Measurements from ENCODE around the gene NENF.

The NENF gene

DNA sequence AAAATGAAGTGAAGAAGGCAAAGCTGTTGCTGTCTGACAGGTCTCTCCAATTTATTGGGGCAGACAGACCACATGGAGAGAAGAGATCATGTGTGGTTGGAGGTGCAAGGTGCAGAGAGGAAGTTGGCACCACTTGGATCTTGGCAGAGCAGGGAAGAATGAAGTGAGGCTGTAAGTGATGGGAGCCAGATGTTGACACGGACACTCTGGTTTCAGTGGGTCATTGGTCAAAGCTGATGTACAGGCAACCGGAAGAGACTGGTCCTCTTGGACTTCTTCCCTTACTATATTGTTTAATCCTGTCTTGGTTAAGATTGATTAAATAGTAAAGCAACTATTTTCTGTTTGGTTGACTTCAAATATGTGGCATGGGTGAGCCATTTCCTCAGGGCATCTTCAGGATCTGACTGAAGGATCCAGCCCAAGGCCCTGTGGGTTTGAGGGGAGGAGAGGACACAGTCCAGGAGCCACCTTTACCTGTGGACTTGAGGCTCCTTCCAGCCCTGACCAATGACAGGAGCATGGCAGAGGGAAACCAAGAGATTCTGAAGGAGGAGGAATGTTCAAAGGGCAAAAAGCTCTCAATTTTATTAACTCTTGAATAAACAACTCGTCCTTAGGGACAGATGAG is 49.4 kb downstream of the NENF start:
- DNase-seq (ENCODE audit: low read depth) = no peak

DNA sequence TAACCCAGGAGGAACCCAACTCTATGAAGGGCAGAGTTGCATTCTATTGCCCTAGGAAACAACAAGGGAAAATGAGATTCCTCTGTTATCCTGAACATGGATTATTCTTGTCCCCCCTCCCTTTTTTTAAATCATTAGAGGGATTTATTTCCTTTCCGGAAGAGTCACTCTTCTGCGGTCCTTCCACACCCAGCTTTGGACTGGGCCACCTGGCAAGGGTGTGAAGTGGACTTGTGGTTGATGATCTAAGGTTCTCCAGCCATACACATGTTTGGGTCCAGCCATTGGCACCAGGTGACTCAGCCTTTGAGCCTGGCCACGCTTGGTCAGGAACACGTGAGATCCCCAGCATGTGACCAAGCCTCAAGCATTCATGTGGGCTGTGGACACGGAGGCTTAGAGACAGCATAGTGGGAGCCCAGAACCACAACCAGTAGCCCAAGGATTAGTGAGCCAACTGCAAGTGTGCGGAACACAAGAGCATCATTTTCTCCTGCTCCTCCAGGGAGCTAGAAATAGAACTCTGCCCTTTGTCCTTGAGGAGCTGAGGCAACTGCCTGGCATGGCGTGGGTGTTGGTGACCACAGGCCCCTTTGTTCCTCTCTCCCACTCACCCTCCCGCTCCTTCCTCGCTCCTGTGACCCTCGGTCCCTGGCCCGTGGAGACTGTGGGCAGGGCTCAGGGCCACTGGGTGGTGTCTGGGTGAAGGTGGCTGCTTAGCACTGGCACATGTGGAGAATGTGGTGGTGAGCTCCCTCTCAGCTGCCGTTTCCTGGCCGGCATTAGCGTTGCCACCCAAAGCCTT is 50.1 kb downstream of the NENF start:
- DNase-seq (ENCODE audit: low read depth) = no peak

DNA sequence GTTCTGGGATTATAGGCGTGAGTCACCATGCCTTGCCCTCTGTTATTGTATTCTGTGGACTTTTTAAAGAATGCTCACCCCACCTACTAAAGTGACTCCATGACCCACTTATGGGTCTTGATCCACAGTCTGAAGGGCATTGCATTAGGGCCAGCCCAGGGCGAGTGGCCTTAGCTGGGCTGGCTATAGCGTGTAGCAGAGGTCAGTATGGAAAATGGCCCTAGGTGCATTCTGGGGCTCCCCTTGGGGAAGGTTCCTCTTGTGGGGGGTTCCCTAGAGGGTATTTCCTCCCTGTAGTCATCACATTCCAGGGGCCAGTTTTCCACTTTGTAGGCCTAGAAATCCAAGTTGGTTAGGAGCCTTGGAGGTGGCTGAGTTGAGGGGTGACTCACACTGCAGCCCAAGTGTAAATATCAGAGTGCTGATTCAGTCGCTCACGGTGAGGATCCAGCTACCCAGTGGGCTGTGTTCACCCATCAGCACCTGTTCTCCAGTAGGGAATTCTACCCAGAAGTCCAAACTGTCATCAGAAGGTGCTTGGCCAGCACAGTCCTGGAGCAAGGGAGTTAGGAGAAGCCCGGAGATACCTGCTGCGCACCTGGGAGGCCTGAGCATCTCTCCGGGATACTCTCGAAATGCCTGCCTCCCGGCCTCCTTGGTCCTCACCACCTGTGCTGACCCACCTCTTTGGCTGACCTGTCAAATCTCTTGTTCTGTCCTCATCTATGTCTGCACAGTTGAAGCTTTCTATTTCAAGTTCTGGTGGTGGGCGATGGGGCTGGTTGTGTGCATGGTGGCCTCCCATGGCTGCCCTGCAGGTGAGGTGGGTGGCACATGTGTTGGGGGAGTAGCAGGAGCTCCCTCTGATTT is 52.2 kb downstream of the NENF start:
- DNase-seq (ENCODE audit: low read depth) = no peak

DNA sequence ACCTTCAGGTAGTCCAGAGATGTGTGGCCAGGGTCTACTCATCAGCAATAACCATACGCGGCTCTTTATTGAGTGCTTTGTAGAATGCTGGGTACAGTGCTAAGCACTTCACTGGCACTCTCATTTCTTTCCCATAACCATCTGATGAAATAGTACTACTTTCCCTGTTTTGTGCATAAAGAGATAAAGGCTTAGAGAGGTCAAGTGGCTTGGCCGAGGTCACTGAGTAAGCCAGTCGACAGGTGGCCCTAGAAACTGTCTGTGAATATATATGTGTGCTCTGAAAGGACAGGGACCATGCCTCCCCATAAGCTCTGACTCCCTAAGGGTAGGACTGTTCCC is 52.8 kb downstream of the NENF start:
- DNase-seq (ENCODE audit: low read depth) = no peak

DNA sequence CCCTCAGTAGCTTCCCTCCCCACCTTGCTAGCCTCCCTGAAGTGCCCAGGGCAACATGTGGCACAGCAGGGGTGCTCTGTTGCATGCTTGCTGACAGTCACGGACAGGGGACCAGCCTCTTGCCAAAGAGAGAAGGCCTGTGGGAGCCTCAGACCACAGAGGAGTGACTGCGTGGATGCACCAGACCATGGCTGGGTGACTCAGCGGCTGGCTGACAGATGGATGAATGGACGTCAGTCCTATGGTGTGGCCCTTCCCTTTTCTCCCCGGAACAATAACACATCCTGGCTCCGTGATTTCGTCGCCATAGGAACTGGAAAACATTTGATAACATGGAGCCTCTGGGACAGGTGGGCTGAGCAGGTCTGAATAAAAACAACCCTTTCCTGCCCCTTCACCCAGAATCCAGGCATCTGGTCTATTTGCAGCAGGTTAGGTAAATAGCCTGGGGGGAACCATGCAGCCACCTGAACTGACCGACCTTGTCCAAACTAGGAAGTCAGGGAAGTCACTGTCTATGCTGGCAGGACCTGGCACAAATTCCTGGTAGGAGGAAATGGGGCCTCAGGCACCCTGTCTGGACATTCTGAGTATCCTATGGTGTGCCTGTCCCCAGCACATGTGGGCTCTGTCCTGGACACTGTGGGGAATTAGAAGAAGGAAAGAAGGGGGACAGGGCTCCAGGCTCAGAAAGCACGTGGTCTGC is 53.3 kb downstream of the NENF start:
- DNase-seq (ENCODE audit: low read depth) = no peak

DNA sequence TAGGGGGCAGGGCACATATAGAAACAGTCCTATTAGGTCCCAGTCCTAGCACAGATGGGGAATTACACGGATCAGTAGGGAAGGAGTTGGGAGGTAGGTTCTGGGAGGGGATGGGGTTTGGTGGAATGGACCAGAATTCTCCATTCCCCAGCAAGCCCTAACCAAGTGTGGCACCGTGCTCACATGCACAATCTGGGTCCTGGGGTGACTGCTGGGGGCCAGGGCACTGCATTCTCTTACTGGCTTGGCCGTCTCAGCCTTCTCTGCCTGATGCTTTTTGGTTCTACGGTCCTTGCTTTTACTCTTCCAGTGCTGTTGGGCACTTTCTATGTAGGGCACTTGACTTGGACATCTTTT is 53.9 kb downstream of the NENF start:
- no peak for DNase-seq (ENCODE audit: low read depth)

DNA sequence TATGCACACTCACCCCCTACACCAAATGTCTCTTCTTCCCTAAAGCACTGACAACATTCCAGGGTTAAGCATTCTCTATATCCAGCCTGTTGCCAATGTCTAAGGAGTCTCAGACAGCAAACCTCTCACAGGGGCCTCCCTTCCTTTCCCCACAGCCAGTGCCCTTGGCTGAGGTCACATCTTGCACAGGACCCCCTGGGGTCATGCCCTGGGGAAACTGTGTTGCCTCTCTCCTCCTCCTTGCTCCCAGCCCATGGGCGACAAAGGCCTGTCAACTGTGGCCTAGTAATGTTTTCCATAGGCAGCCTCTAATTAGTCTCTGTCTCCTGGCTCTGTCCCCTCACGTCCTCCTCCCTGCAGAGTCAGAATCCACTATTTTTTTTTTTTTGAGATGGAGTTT is 54.6 kb downstream of the NENF start:
- no peak for DNase-seq (ENCODE audit: low read depth)

DNA sequence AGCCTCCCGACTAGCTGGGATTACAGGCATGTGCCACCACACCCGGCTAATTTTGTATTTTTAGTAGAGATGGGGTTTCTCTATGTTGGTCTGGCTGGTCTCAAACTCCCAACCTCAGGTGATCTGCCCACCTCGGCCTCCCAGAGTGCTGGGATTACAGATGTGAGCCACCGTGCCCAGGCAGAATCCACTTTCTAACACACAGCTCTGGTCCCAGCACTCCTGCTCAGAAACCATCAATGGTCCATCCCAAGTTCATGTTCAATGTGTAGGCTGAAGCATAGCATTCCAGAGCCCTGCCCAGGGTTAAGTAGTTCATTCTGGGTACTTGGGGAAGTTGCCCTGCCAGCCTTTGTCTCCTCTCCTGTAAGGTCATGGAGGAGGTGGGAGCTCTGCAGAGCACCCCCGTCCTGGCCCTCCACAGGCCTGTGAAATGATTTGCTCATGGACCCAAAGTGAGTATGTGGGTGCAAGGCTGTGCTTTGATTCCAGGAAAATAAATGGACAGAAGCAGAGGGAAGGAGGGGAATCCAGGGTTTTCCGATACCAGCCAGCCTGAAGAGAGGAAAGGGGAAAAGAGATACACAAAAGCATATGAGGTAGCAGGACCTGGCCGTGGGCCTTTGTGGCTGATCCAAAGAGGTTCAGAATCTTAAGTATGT is 55.2 kb downstream of the NENF start:
- DNase-seq (ENCODE audit: low read depth) = no peak

DNA sequence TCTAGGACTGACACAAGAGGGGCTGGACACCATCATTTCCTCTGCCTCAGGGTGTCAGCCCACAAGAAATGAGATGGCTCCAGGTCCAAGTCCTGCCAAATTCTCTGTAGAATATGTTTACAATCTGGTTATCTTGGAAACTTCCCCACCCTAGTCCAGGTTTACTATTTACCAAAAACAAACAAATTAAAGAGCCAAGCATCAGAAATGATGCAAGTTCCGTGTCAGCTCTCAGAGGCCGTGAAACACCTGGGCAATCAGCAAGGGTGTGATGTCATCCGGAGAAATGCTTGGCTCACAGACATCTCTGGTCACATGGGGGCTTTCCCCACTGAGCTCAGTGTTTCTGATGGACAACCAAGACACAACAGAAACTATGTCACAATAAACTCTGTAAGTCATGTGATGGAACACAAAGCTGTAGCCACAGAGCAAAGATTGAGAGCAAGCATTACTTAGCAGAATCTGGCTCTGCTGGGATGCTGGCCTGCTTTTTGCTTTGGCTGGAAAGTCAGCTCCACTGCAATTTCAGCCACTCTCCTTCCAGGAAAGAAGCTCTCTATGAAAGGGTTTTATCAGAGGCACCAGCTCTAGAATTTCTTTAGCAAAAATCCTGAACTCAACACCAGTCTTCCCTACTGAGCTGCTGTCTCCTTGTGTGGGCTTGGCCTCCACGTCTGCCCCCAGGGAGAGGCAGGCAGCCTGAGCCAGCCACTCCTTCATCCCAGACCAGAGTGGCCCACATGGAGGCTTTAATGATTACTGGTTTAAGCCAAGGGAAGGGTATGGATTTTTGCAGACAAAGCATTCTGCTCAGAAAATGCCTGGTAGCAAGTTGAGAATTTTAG is 55.9 kb downstream of the NENF start:
- no peak for DNase-seq (ENCODE audit: low read depth)

DNA sequence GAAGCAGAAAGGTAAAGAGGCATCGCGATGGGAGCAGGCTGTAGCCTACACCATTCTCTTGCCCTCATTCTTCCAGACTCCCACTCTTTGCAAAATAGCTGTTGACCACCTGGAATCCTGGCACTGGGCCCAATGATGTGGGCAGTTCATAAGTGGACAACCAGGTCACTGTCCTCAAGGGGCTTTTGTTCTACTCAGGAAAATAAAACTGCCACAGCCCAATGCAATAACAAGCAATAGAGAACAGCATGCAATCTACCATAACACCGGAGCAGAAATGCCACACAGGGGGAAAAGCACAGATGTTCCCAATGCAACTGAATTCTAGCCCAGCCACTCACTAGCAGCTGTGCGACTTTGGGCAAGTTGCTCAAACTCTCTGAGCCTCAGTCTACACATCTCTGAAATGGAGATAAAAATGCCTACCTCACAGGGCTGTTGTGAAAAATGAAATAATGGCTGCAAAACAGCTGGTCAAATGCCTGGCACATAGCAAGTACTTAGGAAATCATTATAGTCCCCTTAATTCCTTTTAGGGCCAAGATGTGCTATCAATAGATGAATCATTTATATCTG is 56.7 kb downstream of the NENF start:
- DNase-seq (ENCODE audit: low read depth) = no peak

DNA sequence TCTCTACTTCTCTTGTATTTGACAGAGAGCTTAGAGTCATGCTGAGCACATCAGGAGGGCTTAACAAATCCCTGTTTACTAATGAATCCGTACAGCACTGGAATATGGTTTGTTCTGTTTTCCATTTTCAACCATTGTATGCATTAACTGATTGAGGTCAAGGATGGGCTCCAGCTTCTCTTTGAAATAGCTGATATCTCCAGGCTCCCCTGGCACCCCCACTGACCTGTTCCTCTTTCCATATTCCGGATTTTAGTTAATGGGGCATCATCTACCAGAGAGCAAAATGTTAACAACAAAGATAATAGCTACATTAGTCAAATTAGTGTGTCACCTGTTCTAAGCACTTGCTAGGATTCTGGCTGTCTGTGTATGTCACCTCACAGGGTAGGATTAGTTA is 57.6 kb downstream of the NENF start:
- no peak for DNase-seq (ENCODE audit: low read depth)

DNA sequence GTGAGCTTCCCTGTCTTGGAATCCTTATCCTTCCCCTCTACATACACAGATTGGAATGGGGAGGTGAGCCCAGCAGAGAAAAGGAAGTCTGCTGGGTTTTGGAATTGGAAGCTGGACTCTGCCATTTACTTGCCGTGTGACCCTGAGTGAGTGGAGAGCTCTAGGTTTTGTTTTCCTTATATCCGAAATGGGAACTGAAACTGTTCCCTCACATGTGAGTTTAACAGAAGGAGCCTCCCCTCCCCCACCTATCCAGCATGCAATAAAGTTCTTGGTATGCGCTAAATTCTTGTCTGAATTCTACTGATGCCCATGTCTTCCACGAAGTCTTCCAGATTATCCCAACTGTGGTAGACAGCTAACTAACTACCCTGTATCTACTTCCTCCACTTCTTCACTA is 58.7 kb downstream of the NENF start:
- DNase-seq (ENCODE audit: low read depth) = no peak
